OCI-LY7 (cell line): ENCODE measurements around the gene DTHD1. TPM values are rescaled to one million over a fixed set of nuclear protein-coding genes. Genes with fewer than 3 reads are reported as not detected.

Experiments used
- BruUV-seq: library from RNA; stranded (reverse); fragments of 400-500 nt; replicated peaks from 2 replicates; lab custom pipeline; 2021; lab: Mats Ljungman, UMichigan
- CTCF ChIA-PET: fragments of 300-600 bp; sonication (Branson Sonifier 250); formaldehyde crosslinking; loops from one replicate; lab custom pipeline; 2022; ENCODE audit warnings: antibody characterized with exemption; ENCODE audit not compliant: unreplicated experiment; lab: Charles Lee
- POLR2A ChIA-PET: fragments of 300-600 bp; sonication (Branson Sonifier 250); formaldehyde crosslinking; loops from one replicate; lab custom pipeline; 2022; ENCODE audit warnings: antibody characterized with exemption; lab: Charles Lee
- DNase-seq: peaks from one replicate; pipeline ENCODE4 v3.0.0-alpha.2; 2015; ENCODE audit warnings: low spot score
- H2AFZ ChIP-seq: fragments of 200-600 bp; sonication (generic), shearing (Covaris generic); 2 replicates; pipeline ENCODE4 v1.6.1; 2014; ENCODE audit warnings: mild to moderate bottlenecking, antibody characterized with exemption, low read length, moderate library complexity
- H3K27ac ChIP-seq: fragments of 200-600 bp; sonication (generic); 2 replicates; pipeline ENCODE4 v1.5.1; 2014; ENCODE audit warnings: mixed run types, low read depth, mild to moderate bottlenecking, moderate library complexity, low read length, inconsistent platforms; ENCODE audit not compliant: poor library complexity, severe bottlenecking
- H3K36me3 ChIP-seq: fragments of 200-600 bp; sonication (generic); 2 replicates; pipeline ENCODE4 v1.6.1; 2014; ENCODE audit warnings: mild to moderate bottlenecking, antibody characterized with exemption, low read length, moderate library complexity, mixed read lengths; ENCODE audit not compliant: insufficient read depth
- H3K4me1 ChIP-seq: fragments of 200-600 bp; sonication (generic); 2 replicates; pipeline ENCODE4 v1.5.1; 2014; ENCODE audit warnings: mild to moderate bottlenecking, low read length; ENCODE audit not compliant: insufficient read depth, poor library complexity, severe bottlenecking
- H3K4me2 ChIP-seq: fragments of 200-600 bp; sonication (generic); 2 replicates; pipeline ENCODE4 v1.6.1; 2014; ENCODE audit warnings: mild to moderate bottlenecking, low read length
- H3K4me3 ChIP-seq: fragments of 200-600 bp; sonication (generic); 2 replicates; pipeline ENCODE4 v1.5.1; 2014; ENCODE audit warnings: mild to moderate bottlenecking, low read depth, low read length; ENCODE audit not compliant: poor library complexity, severe bottlenecking
- H3K79me2 ChIP-seq: fragments of 200-600 bp; sonication (generic); 2 replicates; pipeline ENCODE4 v1.6.1; 2016; ENCODE audit warnings: low read depth, mild to moderate bottlenecking, low read length, moderate library complexity, mixed read lengths; ENCODE audit not compliant: insufficient read depth
- H3K9me2 ChIP-seq: fragments of 200-600 bp; sonication (generic); 2 replicates; pipeline ENCODE4 v1.6.1; 2016; ENCODE audit warnings: mild to moderate bottlenecking, low read length, mixed read lengths; ENCODE audit not compliant: insufficient read depth
- H3K9me3 ChIP-seq: fragments of 200-600 bp; sonication (generic); 2 replicates; pipeline ENCODE4 v1.6.1; 2014; ENCODE audit warnings: mild to moderate bottlenecking, mixed run types, low read length, mixed read lengths
- H4K20me1 ChIP-seq: fragments of 200-600 bp; sonication (generic); 2 replicates; pipeline ENCODE4 v1.6.1; 2014; ENCODE audit warnings: mild to moderate bottlenecking, antibody characterized with exemption, low read length, moderate library complexity, mixed read lengths; ENCODE audit not compliant: insufficient read depth
- EZH2phosphoT487 ChIP-seq: fragments of 200-600 bp; sonication (generic); IDR thresholded peaks from 2 replicates; pipeline ENCODE4 v1.6.1; 2018; ENCODE audit warnings: low read depth, borderline replicate concordance, mild to moderate bottlenecking, mixed run types, antibody characterized with exemption, low read length, moderate library complexity, mixed read lengths
- intact Hi-C: fragments of 100-400 bp; cut with micrococcal nuclease; formaldehyde crosslinking; loops from one replicate; pipeline ENCODE4 v1.10.0; 2022; ENCODE audit not compliant: unreplicated experiment
- total RNA-seq, 2 experiments: library from RNA; depleted of rRNA in 1 of 2; stranded (reverse); fragments of >200 nt in 1 of 2; shearing (Covaris generic) in 1 of 2; gene quantifications; 2 replicates each; pipeline ENCODE4 v1.2.3, GENCODE V29; 2014 to 2022
- TF ChIP-seq, protein P1 (sequence below): fragments of 200-600 bp; sonication (generic); conservative IDR thresholded peaks from 2 replicates; pipeline ENCODE4 v1.5.1; 2014; ENCODE audit warnings: mild to moderate bottlenecking, antibody characterized with exemption, low read length, moderate library complexity, mixed read lengths

The DTHD1 gene
- total RNA-seq, 2 experiments from 2014 or later = not detected

DNA sequence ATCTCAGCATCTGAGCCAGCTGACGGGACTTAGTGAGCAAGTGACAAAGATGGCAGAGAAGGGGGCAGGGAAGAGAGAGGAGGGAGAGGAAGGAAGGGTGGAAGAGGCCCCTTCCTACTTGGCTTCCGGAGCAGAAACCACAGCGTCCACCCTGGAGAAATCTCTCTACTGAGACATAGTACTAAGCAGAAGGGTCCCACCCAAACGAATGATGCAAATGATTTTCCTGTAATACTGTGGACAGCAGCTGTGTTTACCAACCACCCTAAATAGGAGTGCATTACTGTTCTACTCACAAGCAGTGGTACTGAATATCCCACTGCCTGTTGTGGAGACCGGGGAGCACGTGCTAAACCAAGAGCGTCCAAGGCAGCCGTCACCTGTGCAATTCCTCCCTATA, 29.4 kb downstream of the DTHD1 start:
- DNase-seq = no peak
- no peak overlapping the region for H3K4me3 ChIP-seq
- no peaks in the 10 kb centered on the region for H3K79me2 ChIP-seq
- no peak for TF ChIP-seq EZH2phosphoT487
- CTCF ChIA-PET = no interaction called here
- POLR2A ChIA-PET = interaction anchor here (0.6 to 1.2 kb wide), 2 partner anchors 20 to 155 kb away, joined by 3 to 4 read pairs; no protein-coding TSS in a partner anchor
- no peaks in the 10 kb centered on the region for H4K20me1 ChIP-seq
- no peaks in the 10 kb centered on the region for H3K4me1 ChIP-seq
- no peaks in the 10 kb centered on the region for H3K9me2 ChIP-seq
- no peaks in the 10 kb centered on the region for H3K36me3 ChIP-seq
- no peaks in the 10 kb centered on the region for H3K9me3 ChIP-seq
- BruUV-seq = no TSS peak
- H3K27ac ChIP-seq = no peak overlapping the region
- H2AFZ ChIP-seq = no peak overlapping the region
- no peak overlapping the region for H3K4me2 ChIP-seq
- intact Hi-C loops = no loop called here

DNA sequence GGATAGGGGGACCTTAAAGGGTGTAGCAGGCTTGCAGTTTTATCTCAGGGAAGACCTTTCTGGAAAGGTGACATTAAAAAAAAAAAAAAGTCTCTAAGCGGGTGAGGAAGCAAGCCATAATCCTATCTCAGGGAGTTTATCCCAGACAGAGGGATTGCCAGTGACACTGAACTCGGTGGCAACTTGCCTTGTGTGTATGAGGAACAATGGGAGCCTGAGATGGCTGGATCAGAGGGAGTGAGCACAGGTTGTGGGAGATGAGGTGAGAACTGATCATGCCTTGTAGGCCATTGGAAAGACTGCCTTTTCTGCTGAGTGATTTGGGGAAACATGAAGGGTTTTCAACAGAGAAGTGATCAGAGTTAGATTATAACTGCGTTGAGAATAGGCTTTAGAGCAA, 31.1 kb downstream of the DTHD1 start:
- intact Hi-C loops = no loop called here
- Histone ChIP-seq H3K9me2 (no peaks in the 10 kb centered on the region), H3K79me2 (no peaks in the 10 kb centered on the region), H3K9me3 (no peaks in the 10 kb centered on the region), H3K4me1 (no peaks in the 10 kb centered on the region), H3K36me3 (no peaks in the 10 kb centered on the region), H4K20me1 (no peaks in the 10 kb centered on the region), H3K4me2 (no peak overlapping the region), H2AFZ (no peak overlapping the region), H3K27ac (no peak overlapping the region), H3K4me3 (no peak overlapping the region)
- BruUV-seq = no TSS peak
- ChIA-PET CTCF (no interaction called here), POLR2A (no interaction called here)
- TF ChIP-seq, protein P1, sequence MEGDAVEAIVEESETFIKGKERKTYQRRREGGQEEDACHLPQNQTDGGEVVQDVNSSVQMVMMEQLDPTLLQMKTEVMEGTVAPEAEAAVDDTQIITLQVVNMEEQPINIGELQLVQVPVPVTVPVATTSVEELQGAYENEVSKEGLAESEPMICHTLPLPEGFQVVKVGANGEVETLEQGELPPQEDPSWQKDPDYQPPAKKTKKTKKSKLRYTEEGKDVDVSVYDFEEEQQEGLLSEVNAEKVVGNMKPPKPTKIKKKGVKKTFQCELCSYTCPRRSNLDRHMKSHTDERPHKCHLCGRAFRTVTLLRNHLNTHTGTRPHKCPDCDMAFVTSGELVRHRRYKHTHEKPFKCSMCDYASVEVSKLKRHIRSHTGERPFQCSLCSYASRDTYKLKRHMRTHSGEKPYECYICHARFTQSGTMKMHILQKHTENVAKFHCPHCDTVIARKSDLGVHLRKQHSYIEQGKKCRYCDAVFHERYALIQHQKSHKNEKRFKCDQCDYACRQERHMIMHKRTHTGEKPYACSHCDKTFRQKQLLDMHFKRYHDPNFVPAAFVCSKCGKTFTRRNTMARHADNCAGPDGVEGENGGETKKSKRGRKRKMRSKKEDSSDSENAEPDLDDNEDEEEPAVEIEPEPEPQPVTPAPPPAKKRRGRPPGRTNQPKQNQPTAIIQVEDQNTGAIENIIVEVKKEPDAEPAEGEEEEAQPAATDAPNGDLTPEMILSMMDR = no peak
- no peak for TF ChIP-seq EZH2phosphoT487
- DNase-seq = no peak

DNA sequence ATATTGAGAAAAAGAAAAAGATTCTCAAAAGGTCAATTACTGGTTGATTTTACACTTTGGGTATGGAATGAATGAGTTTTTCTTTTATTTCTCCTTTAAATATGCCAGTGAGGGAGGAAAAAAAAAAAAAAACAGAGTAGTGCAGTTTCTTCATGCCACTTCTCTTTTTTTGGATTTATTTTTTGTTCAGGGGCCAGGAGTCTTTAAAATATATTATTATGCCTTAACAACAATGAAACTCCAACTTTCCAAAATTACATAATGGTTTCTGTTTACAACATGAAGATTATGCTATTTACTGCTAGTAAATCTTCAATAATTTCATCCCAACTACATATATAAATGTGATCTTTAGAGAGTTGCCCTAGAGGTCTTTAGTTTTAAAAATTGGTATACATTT, 31.9 kb downstream of the DTHD1 start:
- POLR2A ChIA-PET = no interaction called here
- no peak for TF ChIP-seq EZH2phosphoT487
- TF ChIP-seq, protein P1 = no peak
- CTCF ChIA-PET = no interaction called here

More for the DNA sequence above, 31.9 kb downstream of the DTHD1 start:
- DNase-seq = no peak
- intact Hi-C loops = no loop called here
- Histone ChIP-seq H3K9me3 (no peaks in the 10 kb centered on the region), H2AFZ (no peak overlapping the region), H3K36me3 (no peaks in the 10 kb centered on the region), H3K27ac (no peak overlapping the region), H3K4me3 (no peak overlapping the region), H3K79me2 (no peaks in the 10 kb centered on the region), H4K20me1 (no peaks in the 10 kb centered on the region), H3K4me2 (no peak overlapping the region), H3K4me1 (no peaks in the 10 kb centered on the region), H3K9me2 (no peaks in the 10 kb centered on the region)
- BruUV-seq = no TSS peak
